T-helper 2 cell treated with Interferon-gamma antibody and Interleukin-4, amounts not matched to agents 100 ng/mL and 5 ng/mL, for 36 hours (primary cell): Measurements from ENCODE around the gene ADAMTS3. TPM values are rescaled to one million over a fixed set of nuclear protein-coding genes. Genes with fewer than 3 reads are reported as not detected.
"Not testable (repeated sequence)": the region's sequence is repeated elsewhere in the genome, so short reads cannot be mapped to it uniquely, and the experiment has no call there.

ENCODE experiments used
- intact Hi-C: fragments of 100-400 bp; cut with micrococcal nuclease; formaldehyde crosslinking; loops from one replicate; pipeline ENCODE4 v1.15.1; 2023
- total RNA-seq: library from RNA; stranded (reverse); gene quantifications from 2 replicates; pipeline ENCODE4 v1.2.3, GENCODE V29; 2022

Gene ADAMTS3
- total RNA-seq, 1 donor from 2014 or later = not detected

GRCh38 chr4:72484981-72485380, 84.0 kb downstream of the ADAMTS3 start:
- intact Hi-C loops = no loop called here

GRCh38 chr4:72473434-72473900, 95.6 kb downstream of the ADAMTS3 start:
- intact Hi-C loops = no loop called here

GRCh38 chr4:72471816-72472215, 97.2 kb downstream of the ADAMTS3 start:
- intact Hi-C loops = no loop called here

- intact Hi-C loops = loop anchor here (10.0 kb wide), 1 partner anchor 144 kb away; no protein-coding TSS in a partner anchor
Observed at GRCh38 chr4:72468904-72469502, 100.0 kb downstream of the ADAMTS3 start.

- intact Hi-C loops = loop anchor here (10.0 kb wide), 1 partner anchor 143 kb away; no protein-coding TSS in a partner anchor
Observed at GRCh38 chr4:72467633-72468032, 101.4 kb downstream of the ADAMTS3 start.

GRCh38 chr4:72463724-72464123, 105.3 kb downstream of the ADAMTS3 start:
- intact Hi-C loops = loop anchor here (10.0 kb wide), 1 partner anchor 139 kb away; no protein-coding TSS in a partner anchor

GRCh38 chr4:72457158-72457557, 111.9 kb downstream of the ADAMTS3 start:
- intact Hi-C loops = no loop called here

GRCh38 chr4:72451349-72451748, 117.7 kb downstream of the ADAMTS3 start:
- intact Hi-C loops = no loop called here

- intact Hi-C loops = no loop called here
Observed at GRCh38 chr4:72449705-72450104, 119.3 kb downstream of the ADAMTS3 start.

- intact Hi-C loops = no loop called here
Observed at GRCh38 chr4:72448231-72448630, 120.8 kb downstream of the ADAMTS3 start.

- intact Hi-C loops = no loop called here
Observed at GRCh38 chr4:72446353-72447055, 122.5 kb downstream of the ADAMTS3 start.

GRCh38 chr4:72444092-72444491, 124.9 kb downstream of the ADAMTS3 start:
- intact Hi-C loops = no loop called here

GRCh38 chr4:72442715-72443114, 126.3 kb downstream of the ADAMTS3 start:
- intact Hi-C loops = no loop called here

GRCh38 chr4:72442147-72442546, 126.9 kb downstream of the ADAMTS3 start:
- intact Hi-C loops = no loop called here

- intact Hi-C loops = no loop called here
Observed at GRCh38 chr4:72440386-72440785, 128.6 kb downstream of the ADAMTS3 start.

- intact Hi-C loops = no loop called here
Observed at GRCh38 chr4:72432975-72433374, 136.0 kb downstream of the ADAMTS3 start.

- intact Hi-C loops = no loop called here
Observed at GRCh38 chr4:72432282-72432681, 136.7 kb downstream of the ADAMTS3 start.

GRCh38 chr4:72430988-72431387, 138.0 kb downstream of the ADAMTS3 start:
- intact Hi-C loops = no loop called here

GRCh38 chr4:72430050-72430449, 139.0 kb downstream of the ADAMTS3 start:
- intact Hi-C loops = no loop called here

GRCh38 chr4:72429397-72429889, 139.6 kb downstream of the ADAMTS3 start:
- intact Hi-C loops = no loop called here

- intact Hi-C loops = no loop called here
Observed at GRCh38 chr4:72427057-72427456, 142.0 kb downstream of the ADAMTS3 start.

GRCh38 chr4:72425908-72426307, 143.1 kb downstream of the ADAMTS3 start:
- intact Hi-C loops = not testable (repeated sequence)

GRCh38 chr4:72424006-72424405, 145.0 kb downstream of the ADAMTS3 start:
- intact Hi-C loops = no loop called here
